Measurements from ENCODE around the gene SPOCK3.
"Not testable (repeated sequence)": the region's sequence is repeated elsewhere in the genome, so short reads cannot be mapped to it uniquely, and the experiment has no call there.

SPOCK3 gene

GRCh38 chr4:166798126-166798525 is 436.2 kb downstream of the SPOCK3 start:
- FAIRE-seq, result no peak

GRCh38 chr4:166777760-166778159 is 456.5 kb downstream of the SPOCK3 start:
- FAIRE-seq, result no peak

GRCh38 chr4:166763018-166763417 is 471.3 kb downstream of the SPOCK3 start:
- FAIRE-seq, result no peak

- FAIRE-seq, result no peak
Measured at GRCh38 chr4:166741742-166742141, 492.6 kb downstream of the SPOCK3 start.

GRCh38 chr4:166739215-166739614 is 495.1 kb downstream of the SPOCK3 start:
- FAIRE-seq, result not testable (repeated sequence)

GRCh38 chr4:166737430-166737829 is 496.9 kb downstream of the SPOCK3 start:
- FAIRE-seq, result no peak

GRCh38 chr4:166735553-166735952 is 498.7 kb downstream of the SPOCK3 start:
- no peak for FAIRE-seq

- FAIRE-seq, result no peak
Measured at GRCh38 chr4:166734797-166735196, 499.5 kb downstream of the SPOCK3 start.

- FAIRE-seq, result no peak
Measured at GRCh38 chr4:166733686-166734085, 500.6 kb downstream of the SPOCK3 start.

GRCh38 chr4:166726832-166727231 is 507.5 kb downstream of the SPOCK3 start:
- no peak for FAIRE-seq

- no peak for FAIRE-seq
Measured at GRCh38 chr4:166724369-166724768, 509.9 kb downstream of the SPOCK3 start.

- no peak for FAIRE-seq
Measured at GRCh38 chr4:166723532-166724140, 510.7 kb downstream of the SPOCK3 start.

GRCh38 chr4:166715748-166716713 is 518.3 kb downstream of the SPOCK3 start:
- FAIRE-seq, result not testable (repeated sequence)

GRCh38 chr4:166700592-166700991 is 533.7 kb downstream of the SPOCK3 start:
- FAIRE-seq, result no peak

- no peak for FAIRE-seq
Measured at GRCh38 chr4:166688835-166689234, 545.5 kb downstream of the SPOCK3 start.

GRCh38 chr4:166687828-166688227 is 546.5 kb downstream of the SPOCK3 start:
- FAIRE-seq, result no peak

All from G401.6 (cell line).